GM12878 (cell line): ENCODE measurements around the gene APBB3. TPM values are rescaled to one million over a fixed set of nuclear protein-coding genes. Genes with fewer than 3 reads are reported as not detected.

Experiments
- EZH2 ChIP-seq: IDR thresholded peaks from 2 replicates; pipeline ENCODE4 v1.6.1; 2012; ENCODE audit warnings: low read depth, mild to moderate bottlenecking, control low read depth, inconsistent platforms, low read length, borderline replicate concordance; ENCODE audit not compliant: control insufficient read depth
- GATAD2B ChIP-seq: fragments of 450-650 bp; conservative IDR thresholded peaks from 2 replicates; pipeline ENCODE4 v1.6.1; 2017; ENCODE audit warnings: low read depth, mild to moderate bottlenecking, moderate library complexity
- IRF3 ChIP-seq: fragments of 450-650 bp; IDR thresholded peaks from 2 replicates; pipeline ENCODE4 v1.6.1; 2014; ENCODE audit warnings: mild to moderate bottlenecking
- IRF4 ChIP-seq: IDR thresholded peaks from 2 replicates; pipeline ENCODE4 v1.6.1; 2011; ENCODE audit warnings: low read depth, low read length
- JUNB ChIP-seq: IDR thresholded peaks from 2 replicates; pipeline ENCODE4 v1.6.1; 2016; ENCODE audit warnings: antibody characterized with exemption, mild to moderate bottlenecking
- NR2C2 ChIP-seq: IDR thresholded peaks from 2 replicates; pipeline ENCODE4 v1.6.1; 2011; ENCODE audit warnings: borderline replicate concordance, low read depth; ENCODE audit not compliant: control insufficient read depth, insufficient read length
- PAX5 ChIP-seq: IDR thresholded peaks from 2 replicates; pipeline ENCODE4 v1.6.1; 2011; ENCODE audit warnings: low read depth, low read length, borderline replicate concordance
- ZBTB4 ChIP-seq: fragments of 450-650 bp; formaldehyde crosslinking; IDR thresholded peaks from 2 replicates; pipeline ENCODE4 v1.4.0; 2022; ENCODE audit warnings: mild to moderate bottlenecking, moderate library complexity
- ZZZ3 ChIP-seq: IDR thresholded peaks from 2 replicates; pipeline ENCODE4 v1.6.1; 2011; ENCODE audit warnings: low read depth; ENCODE audit not compliant: control insufficient read depth, insufficient read length
- polyA plus RNA-seq, 11 experiments: library from polyadenylated mRNA; depleted of rRNA in 4 of 11; unstranded in 6 of 11; stranded (reverse) in 5 of 11; fragments of >200 nt; fragmentation: Nextera tagmentation in 4 of 11; fragmentation: Illumina TruSeq in 1 of 11; extraction: Ambion mirVana in 4 of 11; extraction: Trizol in 1 of 11; gene quantifications; 1 replicate in 1 of 11; 2 replicates in 10 of 11; pipeline versions ENCODE4 v1.2.1 to v1.2.3, GENCODE V29; 2011 to 2016; ENCODE audit warnings: inconsistent platforms in 2 of 11, missing spikeins in 2 of 11, low read depth in 1 of 11
- total RNA-seq, 4 experiments: library from RNA; depleted of rRNA in 3 of 4; stranded (reverse); fragments of >200 nt in 3 of 4; fragmentation: Illumina TruSeq in 1 of 4; extraction: Trizol in 1 of 4; gene quantifications; 2 replicates each; pipeline versions ENCODE4 v1.2.1 to v1.2.3, GENCODE V29; 2013 to 2021
- TF ChIP-seq, protein P1 (sequence below): fragments of 450-650 bp; IDR thresholded peaks from 2 replicates; pipeline ENCODE4 v1.6.1; 2017; ENCODE audit warnings: borderline replicate concordance
- TF ChIP-seq, protein P2 (sequence below): fragments of 150-350 bp; IDR thresholded peaks from 2 replicates; pipeline ENCODE4 v1.6.1; 2016; ENCODE audit warnings: low read depth, low read length

The APBB3 gene
- total and polyA plus RNA-seq, 10 of the 15 experiments (the other 5 are each of a cell fraction or from before 2014, with no cell fraction given) = 0.35 to 33.3 (median 14.3) TPM

GRCh38 chr5:140569197-140569596, 4.8 kb upstream of the APBB3 start (continued):
- TF ChIP-seq NR2C2 (no peak), IRF3 (no peak), EZH2 (no peak), IRF4 (no peak), ZZZ3 (no peak), JUNB (no peak), GATAD2B (no peak), ZBTB4 (CRISPR knock-in tag) (no peak), PAX5 (no peak)
- TF ChIP-seq, protein P1, sequence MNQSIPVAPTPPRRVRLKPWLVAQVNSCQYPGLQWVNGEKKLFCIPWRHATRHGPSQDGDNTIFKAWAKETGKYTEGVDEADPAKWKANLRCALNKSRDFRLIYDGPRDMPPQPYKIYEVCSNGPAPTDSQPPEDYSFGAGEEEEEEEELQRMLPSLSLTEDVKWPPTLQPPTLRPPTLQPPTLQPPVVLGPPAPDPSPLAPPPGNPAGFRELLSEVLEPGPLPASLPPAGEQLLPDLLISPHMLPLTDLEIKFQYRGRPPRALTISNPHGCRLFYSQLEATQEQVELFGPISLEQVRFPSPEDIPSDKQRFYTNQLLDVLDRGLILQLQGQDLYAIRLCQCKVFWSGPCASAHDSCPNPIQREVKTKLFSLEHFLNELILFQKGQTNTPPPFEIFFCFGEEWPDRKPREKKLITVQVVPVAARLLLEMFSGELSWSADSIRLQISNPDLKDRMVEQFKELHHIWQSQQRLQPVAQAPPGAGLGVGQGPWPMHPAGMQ = no peak
- TF ChIP-seq, protein P2, sequence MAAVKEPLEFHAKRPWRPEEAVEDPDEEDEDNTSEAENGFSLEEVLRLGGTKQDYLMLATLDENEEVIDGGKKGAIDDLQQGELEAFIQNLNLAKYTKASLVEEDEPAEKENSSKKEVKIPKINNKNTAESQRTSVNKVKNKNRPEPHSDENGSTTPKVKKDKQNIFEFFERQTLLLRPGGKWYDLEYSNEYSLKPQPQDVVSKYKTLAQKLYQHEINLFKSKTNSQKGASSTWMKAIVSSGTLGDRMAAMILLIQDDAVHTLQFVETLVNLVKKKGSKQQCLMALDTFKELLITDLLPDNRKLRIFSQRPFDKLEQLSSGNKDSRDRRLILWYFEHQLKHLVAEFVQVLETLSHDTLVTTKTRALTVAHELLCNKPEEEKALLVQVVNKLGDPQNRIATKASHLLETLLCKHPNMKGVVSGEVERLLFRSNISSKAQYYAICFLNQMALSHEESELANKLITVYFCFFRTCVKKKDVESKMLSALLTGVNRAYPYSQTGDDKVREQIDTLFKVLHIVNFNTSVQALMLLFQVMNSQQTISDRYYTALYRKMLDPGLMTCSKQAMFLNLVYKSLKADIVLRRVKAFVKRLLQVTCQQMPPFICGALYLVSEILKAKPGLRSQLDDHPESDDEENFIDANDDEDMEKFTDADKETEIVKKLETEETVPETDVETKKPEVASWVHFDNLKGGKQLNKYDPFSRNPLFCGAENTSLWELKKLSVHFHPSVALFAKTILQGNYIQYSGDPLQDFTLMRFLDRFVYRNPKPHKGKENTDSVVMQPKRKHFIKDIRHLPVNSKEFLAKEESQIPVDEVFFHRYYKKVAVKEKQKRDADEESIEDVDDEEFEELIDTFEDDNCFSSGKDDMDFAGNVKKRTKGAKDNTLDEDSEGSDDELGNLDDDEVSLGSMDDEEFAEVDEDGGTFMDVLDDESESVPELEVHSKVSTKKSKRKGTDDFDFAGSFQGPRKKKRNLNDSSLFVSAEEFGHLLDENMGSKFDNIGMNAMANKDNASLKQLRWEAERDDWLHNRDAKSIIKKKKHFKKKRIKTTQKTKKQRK = no peak
